NCI-H2107 (cell line): ENCODE data around the gene EPGN.
"Not testable (repeated sequence)": the region's sequence is repeated elsewhere in the genome, so short reads cannot be mapped to it uniquely, and the experiment has no call there.

Experiments
- DNase-seq: peaks from one replicate; lab custom pipeline; 2025; lab: John Stamatoyannopoulos, UW

The EPGN gene

GRCh38 chr4:74340421-74340820 lies 32.2 kb downstream of the EPGN start:
- not testable (repeated sequence) for DNase-seq

- no peak for DNase-seq
These were observed 35.8 kb downstream of the EPGN start for GRCh38 chr4:74344031-74344430.

GRCh38 chr4:74353858-74354257 lies 45.6 kb downstream of the EPGN start:
- no peak for DNase-seq

DNA sequence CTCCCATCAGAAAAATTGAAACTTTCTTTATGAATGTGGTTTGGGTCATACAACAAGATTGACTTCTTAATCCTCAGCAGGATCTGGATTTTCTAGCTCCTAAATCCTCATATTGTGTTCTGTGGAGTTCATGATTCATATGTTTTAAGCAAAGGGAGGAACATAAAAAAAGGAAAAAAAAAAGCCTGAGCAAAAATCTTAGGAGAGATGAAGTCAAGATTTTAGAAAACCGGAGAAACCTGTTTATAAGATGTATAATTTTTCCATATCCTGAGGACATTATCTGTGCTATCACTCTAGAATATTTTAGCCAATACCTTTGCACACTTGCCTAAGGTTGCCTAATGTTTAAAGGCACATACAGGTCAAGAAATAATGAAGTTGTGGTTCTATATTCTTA lies 49.7 kb downstream of the EPGN start:
- DNase-seq, result no peak

DNA sequence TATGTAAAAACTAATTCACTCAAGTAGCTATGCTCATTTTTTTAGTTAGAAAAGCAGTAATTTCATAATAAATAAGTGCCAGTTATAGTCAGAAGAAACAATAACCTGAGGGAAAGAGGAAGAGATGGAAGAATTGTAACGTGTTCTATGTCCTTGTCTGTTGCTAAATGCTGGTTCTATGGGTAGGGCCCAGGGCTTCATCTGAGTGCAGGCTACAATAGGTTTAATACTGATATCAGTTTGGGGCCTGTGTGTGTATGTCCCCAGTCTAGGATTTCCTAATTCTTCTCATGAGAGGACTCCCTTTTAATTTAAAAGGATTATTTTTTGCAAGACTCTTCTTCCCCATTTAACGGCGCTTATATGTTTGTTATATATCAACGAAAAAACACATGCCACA lies 53.4 kb downstream of the EPGN start:
- no peak for DNase-seq

DNA sequence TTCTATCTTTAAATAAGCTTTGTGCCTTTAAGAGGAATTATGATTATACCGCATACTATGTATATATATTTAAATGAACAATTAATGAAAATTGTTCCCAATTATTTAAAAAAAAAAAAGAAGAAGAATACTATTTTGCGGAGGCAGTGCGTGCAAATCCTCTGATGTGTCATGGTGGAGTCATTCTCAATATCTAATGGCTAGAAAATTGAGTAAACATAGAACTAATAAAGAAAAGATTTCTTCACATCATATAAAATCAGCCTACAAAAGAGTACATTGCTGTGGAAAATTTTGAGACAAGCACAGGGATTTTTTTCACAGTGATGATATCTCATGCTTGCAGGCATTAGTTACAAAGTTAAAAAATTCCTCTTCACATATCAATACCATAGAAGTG lies 54.1 kb downstream of the EPGN start:
- DNase-seq, result no peak

DNA sequence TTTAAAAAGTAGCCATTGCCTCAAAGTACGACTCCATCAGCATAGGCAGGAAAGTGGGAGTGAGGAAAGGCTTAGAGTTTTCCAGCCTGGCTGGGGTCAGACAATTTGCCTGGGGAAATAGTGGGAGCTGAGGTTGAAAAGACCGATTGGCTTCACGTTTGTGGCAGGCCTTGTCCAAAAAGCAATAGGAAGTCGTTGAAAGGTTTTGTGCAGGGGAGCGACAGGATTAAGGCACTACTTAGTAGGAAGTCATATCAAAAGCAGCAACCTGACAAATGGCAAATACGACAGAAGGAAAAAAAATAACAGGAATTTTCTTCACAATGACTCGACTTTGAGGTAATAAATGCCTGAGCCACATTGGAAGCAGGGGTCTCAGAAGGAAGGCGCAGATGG lies 56.0 kb downstream of the EPGN start:
- DNase-seq, result no peak

GRCh38 chr4:74364652-74365491 lies 56.6 kb downstream of the EPGN start, which contains the start of gene EREG:
TSS of gene EREG (plus strand) at chr4:74365145. CDS start at chr4:74365309, 164 bp downstream.
- no peak for DNase-seq

DNA sequence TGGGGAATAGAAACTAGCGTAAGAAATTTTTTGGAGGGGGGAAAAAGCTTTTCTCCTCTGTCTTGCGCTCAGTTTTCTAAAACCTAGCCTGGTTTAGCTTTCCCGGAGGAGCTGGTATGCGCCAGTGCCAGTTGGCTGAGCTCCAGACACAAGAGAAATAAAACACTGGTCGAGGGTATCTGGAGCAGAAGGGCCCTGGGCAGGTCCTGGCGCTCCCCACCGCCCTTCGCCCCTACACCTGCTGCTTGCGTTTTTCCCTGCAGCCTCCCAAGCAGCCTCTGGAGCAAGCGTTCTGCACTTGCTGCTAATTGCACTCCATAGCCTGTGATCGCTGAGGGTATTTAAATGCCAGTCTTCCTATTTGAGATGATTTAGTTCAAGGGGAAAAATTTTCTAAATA lies 57.5 kb downstream of the EPGN start:
- DNase-seq, result no peak
